NCI-H2171 treated with DMSO at 0.1 percent for 48 hours (cell line): ENCODE data around the gene ERICH6.

ENCODE experiments used
- DNase-seq: peaks from one replicate; lab custom pipeline; 2025; lab: John Stamatoyannopoulos, UW

ERICH6 gene

GRCh38 chr3:150613034-150613433, 90.7 kb downstream of the ERICH6 start:
- no peak for DNase-seq

GRCh38 chr3:150612494-150612893, 91.2 kb downstream of the ERICH6 start:
- DNase-seq, result no peak

GRCh38 chr3:150611666-150612065, 92.1 kb downstream of the ERICH6 start:
- no peak for DNase-seq

DNA sequence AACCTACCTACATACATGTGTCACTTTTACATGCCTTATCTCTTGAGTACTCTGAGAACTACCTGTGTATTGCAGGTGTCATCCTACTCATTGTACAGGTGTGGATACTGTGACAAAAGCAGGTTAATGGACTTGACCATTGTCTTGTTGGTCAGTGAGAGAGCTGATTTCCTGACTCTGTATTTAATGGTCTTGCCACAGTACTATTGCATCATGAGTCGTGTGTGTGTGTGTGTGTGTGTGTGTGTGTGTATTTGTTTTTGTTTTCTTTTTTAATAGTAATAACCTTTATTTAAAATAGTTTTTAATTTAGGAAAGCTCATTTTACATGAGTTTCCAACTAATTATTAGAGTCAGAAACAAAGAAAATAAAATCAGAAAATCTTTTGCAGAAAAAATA, 92.9 kb downstream of the ERICH6 start:
- DNase-seq, result no peak

- DNase-seq, result no peak
Observed at GRCh38 chr3:150609988-150610387, 93.7 kb downstream of the ERICH6 start.
